Adrenal gland (tissue), 12 donors: ENCODE results near the gene PRMT9. TPM values are rescaled to one million over a fixed set of nuclear protein-coding genes. Genes with fewer than 3 reads are reported as not detected.

Experiments
- DNase-seq, 7 donors: peaks; one replicate each; pipeline ENCODE4 v3.0.0-alpha.2; 2019 to 2020
- H3K27ac ChIP-seq, 5 donors: fragments of 200-600 bp; sonication (generic) in 4 of 5; 1 replicate in 3 of 5; 2 replicates in 2 of 5; pipeline versions ENCODE4 v1.5.1 to v1.8.0; 2016 to 2020; ENCODE audit warnings: mild to moderate bottlenecking in 1 of 5
- H3K27me3 ChIP-seq: fragments of 200-600 bp; 2 replicates; pipeline ENCODE4 v1.8.0; 2021
- H3K36me3 ChIP-seq, 2 donors: fragments of 200-600 bp; replicated peaks in 1 of 2; 1 replicate in 1 of 2; 2 replicates in 1 of 2; pipeline versions ENCODE4 v1.5.1 to v1.8.0; 2018 to 2022
- H3K4me1 ChIP-seq, 2 donors: fragments of 200-600 bp; replicated peaks in 1 of 2; 1 replicate in 1 of 2; 2 replicates in 1 of 2; pipeline versions ENCODE4 v1.5.1 to v1.8.0; 2018 to 2021
- H3K4me3 ChIP-seq, 4 donors: fragments of 200-600 bp; sonication (generic) in 3 of 4; one replicate each; pipeline ENCODE4 v1.5.1; 2016 to 2018
- H3K9me3 ChIP-seq, 3 donors: fragments of 200-600 bp; sonication (generic) in 1 of 3; replicated peaks in 1 of 3; 1 replicate in 2 of 3; 2 replicates in 1 of 3; pipeline versions ENCODE4 v1.5.1 to v1.8.0; 2016 to 2021
- CTCF ChIP-seq, 6 experiments: fragments of 450-650 bp in 4 of 6; fragments of 200-600 bp in 2 of 6; sonication (generic) in 1 of 6; IDR thresholded peaks; 1 replicate in 5 of 6; 2 replicates in 1 of 6; pipeline versions ENCODE4 v1.5.1 to v1.8.0; 2016 to 2021; ENCODE audit warnings: antibody characterized with exemption in 6 of 6, mild to moderate bottlenecking in 2 of 6, moderate library complexity in 1 of 6
- POLR2A ChIP-seq, 2 donors: fragments of 450-650 bp; IDR thresholded peaks; one replicate each; pipeline ENCODE4 v1.6.1; 2017; ENCODE audit warnings: antibody characterized with exemption in 2 of 2, mild to moderate bottlenecking in 2 of 2, moderate library complexity in 1 of 2
- WGBS, 4 donors: extraction: QIAGEN DNeasy Blood & Tissue Kit in 2 of 4; methylation state at CpG; one replicate each; pipeline versions ENCODE4 v1.1.5 to v1.1.7; 2013 to 2017; 5-methylcytosine and 5-hydroxymethylcytosine counted together
- intact Hi-C, 2 donors: fragments of 100-400 bp; cut with DNase I; formaldehyde crosslinking; loops; one replicate each; pipeline versions ENCODE4 v1.14.1 to v1.15.0; 2022 to 2023
- polyA plus RNA-seq, 3 donors: library from polyadenylated mRNA; stranded (reverse); fragments of 200-250 nt in 2 of 3; fragments of 350-450 nt in 1 of 3; fragmentation: Illumina TruSeq in 1 of 3; extraction: RNeasy Lipid Tissue Mini Kit (QIAGEN cat#74804) in 1 of 3; gene quantifications; one replicate each; pipeline ENCODE4 v1.2.3, GENCODE V29; 2013 to 2014
- total RNA-seq, 9 donors: library from RNA; depleted of rRNA in 4 of 9; stranded (reverse); fragments of >200 nt in 4 of 9; fragments of 120-200 nt in 1 of 9; fragmentation: NEBNext Ultra II Directional in 1 of 9; extraction: Animal tissue kit (Norgen Biotek cat#: 25700) in 1 of 9; gene quantifications; one replicate each; pipeline versions ENCODE4 v1.1.0 to v1.2.4, GENCODE V29; 2013 to 2023
- donor health status: healthy with polysubstance abuse.
- donor health status: Bipolar disorder and iron deficiency.
- donor health status: DM: yes; HTN: yes; CAD: no.
- donor health status: DM: no; HTN: no; CAD: no.
- donor health status: DM: no; HTN: no; CAD: no.
- donor health status: DM: yes; HTN: yes; CAD: no.

The PRMT9 gene
- total and polyA plus RNA-seq, 12 donors = 5.4 to 19.6 (median 11.3) TPM

GRCh38 chr4:147658501-147658900, 25.5 kb downstream of the PRMT9 start:
- H3K4me1 ChIP-seq = no peaks in the 10 kb centered on the region
- no peak overlapping the region for H3K27ac ChIP-seq
- H3K36me3 ChIP-seq = peaks cover 0 to 20% of the 10 kb centered on the region in 2 donors
- intact Hi-C loops = no loop called here
- DNase-seq = no peak
- TF ChIP-seq CTCF (IDR thresholded peaks at IDR 0.05) = no peak
- 91 to 96% (median 96%) methylated on average over 4 of the region's 4 CpGs for WGBS, 4 donors
- H3K9me3 ChIP-seq = no peaks in the 10 kb centered on the region
- H3K4me3 ChIP-seq = no peak overlapping the region
- no peaks in the 10 kb centered on the region for H3K27me3 ChIP-seq

GRCh38 chr4:147655639-147656038, 28.3 kb downstream of the PRMT9 start:
- H3K4me1 ChIP-seq = no peaks in the 10 kb centered on the region
- DNase-seq = no peak
- no peak overlapping the region for H3K4me3 ChIP-seq
- H3K36me3 ChIP-seq = peaks cover 0 to 20% of the 10 kb centered on the region in 2 donors
- intact Hi-C loops = no loop called here
- TF ChIP-seq POLR2A (IDR thresholded peaks at IDR 0.05) (no peak), CTCF (IDR thresholded peaks at IDR 0.05) (no peak)
- 95 to 99% (median 96%) methylated on average over 2 of the region's 2 CpGs for WGBS, 4 donors
- no peaks in the 10 kb centered on the region for H3K27me3 ChIP-seq
- H3K9me3 ChIP-seq = no peaks in the 10 kb centered on the region
- H3K27ac ChIP-seq = no peak overlapping the region

GRCh38 chr4:147651563-147651962, 32.4 kb downstream of the PRMT9 start:
- H3K4me1 ChIP-seq = peaks cover 1 to 4% of the 10 kb centered on the region in 2 donors
- H3K9me3 ChIP-seq = no peaks in the 10 kb centered on the region
- H3K27ac ChIP-seq = no peak overlapping the region
- DNase-seq = no peak
- H3K27me3 ChIP-seq = no peaks in the 10 kb centered on the region
- H3K36me3 ChIP-seq = peaks cover 0 to 5% of the 10 kb centered on the region in 2 donors
- H3K4me3 ChIP-seq = no peak overlapping the region
- intact Hi-C loops = no loop called here
- 93 to 100% (median 97%) methylated on average over 1 of the region's 1 CpG for WGBS, 4 donors
- no peak for TF ChIP-seq CTCF (IDR thresholded peaks at IDR 0.05)
- TF ChIP-seq POLR2A (IDR thresholded peaks at IDR 0.05) = no peak

- TF ChIP-seq CTCF (IDR thresholded peaks at IDR 0.05) (no peak), POLR2A (IDR thresholded peaks at IDR 0.05) (no peak)
- Histone ChIP-seq H3K4me1 (peaks cover 9 to 21% of the 10 kb centered on the region in 2 donors), H3K27me3 (no peaks in the 10 kb centered on the region), H3K36me3 (no peaks in the 10 kb centered on the region), H3K4me3 (no peak overlapping the region), H3K9me3 (no peaks in the 10 kb centered on the region), H3K27ac (no peak overlapping the region)
- DNase-seq = no peak
- intact Hi-C loops = no loop called here
These were observed 35.3 kb downstream of the PRMT9 start for GRCh38 chr4:147648656-147649055.
